ENCODE measurements around the gene ANXA2R. TPM values are rescaled to one million over a fixed set of nuclear protein-coding genes. Genes with fewer than 3 reads are reported as not detected.

ANXA2R gene
- total and polyA plus RNA-seq, 2 donors (not counting 1 experiment from before 2014, with no cell fraction given): 19.3 to 50.4 TPM

DNA sequence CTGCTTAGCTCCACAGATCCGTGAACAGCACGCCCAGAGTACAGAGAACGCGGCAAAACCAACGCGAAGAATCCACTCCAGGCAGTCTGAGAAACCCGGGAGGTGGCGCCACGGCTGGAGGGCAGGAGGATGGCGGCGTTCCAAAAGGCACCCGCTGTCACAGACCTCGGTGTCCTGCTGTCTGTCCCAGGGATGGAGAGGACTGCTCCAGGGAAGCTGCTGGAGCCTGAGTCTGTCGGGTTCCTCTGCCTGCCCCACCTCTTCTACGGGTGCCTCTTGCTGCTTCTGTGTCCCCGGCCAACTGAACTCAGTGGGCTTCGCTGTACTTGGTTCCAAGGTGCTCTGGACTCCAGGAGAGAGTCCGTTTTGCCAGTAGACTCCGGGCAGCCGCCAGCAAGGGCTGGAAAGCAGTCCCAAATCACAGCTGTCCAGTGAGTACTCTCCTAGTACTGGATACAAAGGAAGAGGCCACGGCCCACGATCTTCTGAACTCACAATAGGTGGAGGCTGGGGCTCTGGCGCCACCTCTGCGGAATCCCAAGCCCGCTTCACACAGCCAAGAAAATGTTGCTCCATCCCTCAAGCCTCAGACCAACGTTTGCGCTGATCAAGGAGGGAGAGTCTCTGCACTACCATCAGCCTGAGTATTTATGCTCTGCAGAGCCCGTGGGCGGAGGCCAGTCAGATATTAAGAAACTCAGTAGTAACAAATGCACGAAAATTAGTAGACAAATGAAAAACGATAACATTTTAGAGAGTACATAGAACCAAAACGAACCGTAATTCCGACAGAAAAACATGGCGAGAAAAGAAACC lies 440 bp downstream of the ANXA2R start:
- under 1% methylated on average over 28 of the region's 35 CpGs for WGBS (ENCODE audit: insufficient coverage)
- Histone ChIP-seq H3K4me1 (ENCODE audit: control insufficient read depth in 2 of 2, insufficient read depth in 2 of 2, low read length in 2 of 2) (peaks cover 32 to 49% of the 10 kb centered on the region in 2 donors), H3K9ac (ENCODE audit: low read length) (peak overlapping the region; percentile 96), H3K79me2 (ENCODE audit: control insufficient read depth, insufficient read depth, low read length) (peaks cover 47% of the 10 kb centered on the region), H4K20me1 (ENCODE audit: control insufficient read depth, insufficient read depth, low read length, poor library complexity, severe bottlenecking) (peaks cover 4% of the 10 kb centered on the region), H3K4me2 (replicated peaks; ENCODE audit: low read depth, low read length, poor library complexity, severe bottlenecking) (peak overlapping the region; percentile 87), H3K9me3 (ENCODE audit: control extremely low read depth in 1 of 3, control insufficient read depth in 2 of 3, insufficient read depth in 1 of 3, low read length in 2 of 3) (no peaks in the 10 kb centered on the region), H3K4me3 (ENCODE audit: control extremely low read depth in 1 of 5, extremely low read depth in 1 of 5, insufficient read depth in 1 of 5, low read depth in 2 of 5, low read length in 4 of 5) (peak overlapping the region; percentile 62 to 95 (median 81)), H3K27ac (ENCODE audit: low read length in 2 of 2) (peak overlapping the region; percentile 98 to 99), H3K36me3 (replicated peaks in 1 of 2; ENCODE audit: control extremely low read depth in 1 of 2, control insufficient read depth in 1 of 2, extremely low read depth in 1 of 2, insufficient read depth in 2 of 2, low read length in 1 of 2) (no peaks in the 10 kb centered on the region), H2AFZ (ENCODE audit: insufficient read depth, low read depth, low read length, poor library complexity, severe bottlenecking) (peak overlapping the region; percentile 80), H3K27me3 (replicated peaks in 1 of 4; ENCODE audit: control extremely low read depth in 1 of 4, control insufficient read depth in 3 of 4, insufficient read depth in 4 of 4, low read length in 3 of 4) (no peaks in the 10 kb centered on the region)
- peak overlapping the region; percentile 98 for H3K27ac Mint-ChIP-seq
- DNase-seq (peak; percentile 77), ATAC-seq (ENCODE audit: low read depth) (peak; percentile 3)
- ChIA-PET POLR2A (interaction anchor here (2.3 to 8.0 kb wide), 5 partner anchors 21 to 89 kb away, joined by 23 to 202 read pairs (median 133); no protein-coding TSS in a partner anchor), CTCF (interaction anchor here (1.4 to 9.5 kb wide), 9 partner anchors 21 to 131 kb away, joined by 3 to 194 read pairs (median 21); no protein-coding TSS in a partner anchor)
- intact Hi-C loops (cut with micrococcal nuclease): loop anchor here (1.0 kb wide), 6 partner anchors 19 to 274 kb away; partner anchors contain the start of gene HMGCS1
- no peaks in the 10 kb centered on the region for H3K9me3 Mint-ChIP-seq (ENCODE audit: insufficient read depth)
- H3K4me1 Mint-ChIP-seq: peaks cover 46% of the 10 kb centered on the region
- TF ChIP-seq, protein P1, sequence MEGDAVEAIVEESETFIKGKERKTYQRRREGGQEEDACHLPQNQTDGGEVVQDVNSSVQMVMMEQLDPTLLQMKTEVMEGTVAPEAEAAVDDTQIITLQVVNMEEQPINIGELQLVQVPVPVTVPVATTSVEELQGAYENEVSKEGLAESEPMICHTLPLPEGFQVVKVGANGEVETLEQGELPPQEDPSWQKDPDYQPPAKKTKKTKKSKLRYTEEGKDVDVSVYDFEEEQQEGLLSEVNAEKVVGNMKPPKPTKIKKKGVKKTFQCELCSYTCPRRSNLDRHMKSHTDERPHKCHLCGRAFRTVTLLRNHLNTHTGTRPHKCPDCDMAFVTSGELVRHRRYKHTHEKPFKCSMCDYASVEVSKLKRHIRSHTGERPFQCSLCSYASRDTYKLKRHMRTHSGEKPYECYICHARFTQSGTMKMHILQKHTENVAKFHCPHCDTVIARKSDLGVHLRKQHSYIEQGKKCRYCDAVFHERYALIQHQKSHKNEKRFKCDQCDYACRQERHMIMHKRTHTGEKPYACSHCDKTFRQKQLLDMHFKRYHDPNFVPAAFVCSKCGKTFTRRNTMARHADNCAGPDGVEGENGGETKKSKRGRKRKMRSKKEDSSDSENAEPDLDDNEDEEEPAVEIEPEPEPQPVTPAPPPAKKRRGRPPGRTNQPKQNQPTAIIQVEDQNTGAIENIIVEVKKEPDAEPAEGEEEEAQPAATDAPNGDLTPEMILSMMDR (IDR thresholded peaks at IDR 0.05): no peak
- peak overlapping the region; percentile 97 for H3K4me3 Mint-ChIP-seq
- H3K27me3 Mint-ChIP-seq: no peaks in the 10 kb centered on the region

DNA sequence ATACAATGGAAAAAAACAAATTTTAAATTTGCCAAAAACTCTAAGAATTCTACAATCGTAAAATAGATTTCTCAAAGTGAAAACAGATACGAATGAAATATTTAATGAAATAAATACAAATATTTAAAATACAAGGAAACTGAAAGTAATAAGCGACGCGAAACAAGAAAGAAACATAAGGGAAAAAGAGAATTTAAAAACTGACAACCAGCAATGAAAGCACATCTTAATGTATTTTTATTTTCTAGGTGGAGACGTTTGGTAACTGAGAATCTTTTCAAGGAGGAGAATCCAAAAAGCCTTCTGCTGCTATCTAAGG lies 1.0 kb downstream of the ANXA2R start:
- Mint-ChIP-seq H3K27ac (peak overlapping the region; percentile 98), H3K4me1 (peaks cover 51% of the 10 kb centered on the region), H3K9me3 (ENCODE audit: insufficient read depth) (no peaks in the 10 kb centered on the region), H3K27me3 (no peaks in the 10 kb centered on the region), H3K4me3 (peak overlapping the region; percentile 97)
- intact Hi-C loops (cut with micrococcal nuclease): no loop called here
- Histone ChIP-seq H3K4me3 (ENCODE audit: control extremely low read depth in 1 of 5, extremely low read depth in 1 of 5, insufficient read depth in 1 of 5, low read depth in 2 of 5, low read length in 4 of 5) (peak overlapping the region; percentile 62 to 95 (median 81)), H3K9ac (ENCODE audit: low read length) (peak overlapping the region; percentile 96), H3K4me2 (replicated peaks; ENCODE audit: low read depth, low read length, poor library complexity, severe bottlenecking) (peak overlapping the region; percentile 87), H3K4me1 (ENCODE audit: control insufficient read depth in 2 of 2, insufficient read depth in 2 of 2, low read length in 2 of 2) (peaks cover 38 to 52% of the 10 kb centered on the region in 2 donors), H3K79me2 (ENCODE audit: control insufficient read depth, insufficient read depth, low read length) (peaks cover 47% of the 10 kb centered on the region), H2AFZ (ENCODE audit: insufficient read depth, low read depth, low read length, poor library complexity, severe bottlenecking) (peak overlapping the region; percentile 80), H3K27ac (ENCODE audit: low read length in 2 of 2) (peak overlapping the region; percentile 98 to 99), H3K9me3 (ENCODE audit: control extremely low read depth in 1 of 3, control insufficient read depth in 2 of 3, insufficient read depth in 1 of 3, low read length in 2 of 3) (no peaks in the 10 kb centered on the region), H3K27me3 (replicated peaks in 1 of 4; ENCODE audit: control extremely low read depth in 1 of 4, control insufficient read depth in 3 of 4, insufficient read depth in 4 of 4, low read length in 3 of 4) (no peaks in the 10 kb centered on the region), H4K20me1 (ENCODE audit: control insufficient read depth, insufficient read depth, low read length, poor library complexity, severe bottlenecking) (no peaks in the 10 kb centered on the region), H3K36me3 (replicated peaks in 1 of 2; ENCODE audit: control extremely low read depth in 1 of 2, control insufficient read depth in 1 of 2, extremely low read depth in 1 of 2, insufficient read depth in 2 of 2, low read length in 1 of 2) (no peaks in the 10 kb centered on the region)
- ATAC-seq (ENCODE audit: low read depth): no peak
- ChIA-PET POLR2A (interaction anchor here (2.3 to 8.0 kb wide), 5 partner anchors 20 to 88 kb away, joined by 23 to 202 read pairs (median 133); no protein-coding TSS in a partner anchor), CTCF (interaction anchor here (0.8 to 9.5 kb wide), 11 partner anchors 11 to 130 kb away, joined by 3 to 194 read pairs (median 20); no protein-coding TSS in a partner anchor)
- 0% methylated on average over 1 of the region's 6 CpGs for WGBS (ENCODE audit: insufficient coverage)
- no peak for TF ChIP-seq EZH2 (IDR thresholded peaks at IDR 0.05; ENCODE audit: borderline replicate concordance, insufficient read depth, low read depth, low read length, poor library complexity, severe bottlenecking)
- TF ChIP-seq, protein P1 (IDR thresholded peaks at IDR 0.05): no peak
- DNase-seq: no peak
